ENCODE measurements around the gene OOSP3.
"Not testable (repeated sequence)": the region's sequence is repeated elsewhere in the genome, so short reads cannot be mapped to it uniquely, and the experiment has no call there.

Gene OOSP3, protein sequence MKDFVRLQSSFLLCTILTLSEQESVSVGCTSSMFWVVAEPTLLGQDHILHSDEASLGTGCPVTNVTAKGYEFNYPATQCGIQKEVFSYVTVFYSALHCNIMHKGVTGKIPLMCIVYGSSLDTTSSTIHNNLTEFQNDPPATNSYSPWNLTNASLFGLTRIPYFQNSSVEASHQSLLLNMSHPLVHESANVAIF

DNA sequence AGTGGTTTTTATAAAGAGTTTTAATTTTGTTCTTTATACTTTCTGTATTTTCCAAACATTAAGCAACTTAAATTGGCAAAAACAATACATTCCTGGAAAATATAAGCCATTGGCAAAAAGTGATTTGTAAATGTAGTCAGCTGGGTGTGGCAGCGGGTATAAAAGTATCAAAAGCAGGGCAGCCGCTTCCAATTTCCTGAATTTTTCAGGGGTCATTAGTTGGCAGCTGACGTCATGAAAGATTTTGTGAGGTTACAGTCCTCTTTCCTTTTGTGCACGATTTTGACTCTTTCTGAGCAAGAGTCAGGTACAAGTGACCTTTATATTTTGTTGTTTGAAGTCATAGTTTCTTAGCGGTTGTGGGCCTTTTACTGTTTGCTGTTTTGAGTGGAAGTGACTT is at the start of gene OOSP3:
TSS of gene OOSP3 (plus strand) at position 208 of the 400 bp plus-strand sequence. CDS start at position 235, 27 bp downstream.
- DNase-seq (ENCODE audit: low spot score) = no peak

DNA sequence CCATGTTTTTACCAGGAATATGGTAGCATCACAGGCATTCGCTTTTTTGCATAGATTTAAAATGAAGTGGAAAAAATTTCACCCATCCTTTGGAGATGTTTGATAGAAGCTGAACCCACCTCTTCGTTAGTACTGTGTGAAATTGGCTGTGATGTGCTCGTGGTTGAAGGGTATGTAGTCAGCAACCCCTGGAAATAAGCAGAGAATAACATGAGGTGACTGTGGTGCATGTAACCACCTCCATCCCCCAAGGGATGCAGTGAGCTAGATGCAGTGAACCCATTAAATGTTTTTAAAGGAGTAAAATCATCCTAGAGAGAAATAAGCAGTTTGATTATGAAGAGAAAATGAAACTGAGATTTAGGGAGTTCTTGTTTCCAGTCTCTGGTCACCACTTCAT is 49.2 kb upstream of the OOSP3 start:
- no peak for DNase-seq (ENCODE audit: low spot score)

DNA sequence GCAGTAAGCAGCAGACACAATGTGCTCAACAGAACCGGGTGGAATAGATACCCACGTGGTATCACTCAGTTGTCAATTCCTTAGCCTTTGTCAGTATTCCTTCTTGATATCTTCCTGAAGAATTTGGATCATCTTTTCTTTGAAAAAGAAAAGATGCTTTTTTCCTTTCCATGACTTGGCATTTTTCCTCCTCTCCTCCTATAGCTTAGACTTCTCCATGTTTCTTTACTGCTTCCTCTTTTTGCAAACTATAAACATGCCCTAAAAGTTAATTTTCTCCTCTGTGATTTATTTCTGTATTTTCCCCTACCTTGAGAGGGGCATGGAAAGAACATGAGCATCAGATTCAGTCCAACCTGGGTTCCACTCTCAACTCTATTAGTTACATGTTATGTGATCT is 45.0 kb upstream of the OOSP3 start:
- DNase-seq (ENCODE audit: low spot score) = no peak

DNA sequence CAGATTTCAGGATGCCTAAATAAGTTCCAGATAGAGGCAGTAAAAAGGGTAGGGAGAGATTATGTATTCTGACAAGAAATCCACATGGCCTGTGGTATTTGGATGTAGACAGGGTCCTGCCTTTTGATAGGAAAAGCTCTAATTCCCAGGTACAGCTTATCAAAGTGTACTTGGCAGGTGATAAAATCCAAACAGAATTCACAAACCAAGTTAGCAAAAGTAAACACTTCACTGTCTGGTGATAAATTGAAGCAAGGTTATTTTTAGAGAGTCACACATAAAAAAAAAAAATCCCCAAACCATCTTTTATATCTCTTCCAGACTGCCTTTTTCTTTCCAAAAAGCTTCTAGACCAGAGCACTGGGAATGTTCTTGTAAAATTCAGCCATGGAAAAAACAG is 39.0 kb upstream of the OOSP3 start:
- DNase-seq (ENCODE audit: low spot score) = no peak

DNA sequence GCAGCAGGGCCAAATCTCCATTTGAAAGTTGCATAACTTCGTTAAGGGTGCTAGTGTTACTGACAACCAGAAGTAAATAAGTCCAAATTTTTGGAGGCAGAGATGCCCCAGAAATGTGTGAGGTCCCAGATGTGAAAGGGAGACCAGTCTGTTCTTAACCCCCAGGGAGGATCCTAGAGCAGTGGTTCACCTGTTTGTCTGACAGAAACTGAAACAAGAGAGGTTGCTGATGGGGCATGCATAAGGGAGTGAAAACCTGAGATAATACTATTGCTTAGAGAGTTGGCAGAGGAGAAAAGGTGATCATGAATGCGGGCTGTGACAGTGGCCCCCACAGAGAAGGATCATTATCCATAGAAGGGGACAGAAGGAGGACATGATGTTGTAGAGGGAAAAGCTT is 37.1 kb upstream of the OOSP3 start:
- no peak for DNase-seq (ENCODE audit: low spot score)

DNA sequence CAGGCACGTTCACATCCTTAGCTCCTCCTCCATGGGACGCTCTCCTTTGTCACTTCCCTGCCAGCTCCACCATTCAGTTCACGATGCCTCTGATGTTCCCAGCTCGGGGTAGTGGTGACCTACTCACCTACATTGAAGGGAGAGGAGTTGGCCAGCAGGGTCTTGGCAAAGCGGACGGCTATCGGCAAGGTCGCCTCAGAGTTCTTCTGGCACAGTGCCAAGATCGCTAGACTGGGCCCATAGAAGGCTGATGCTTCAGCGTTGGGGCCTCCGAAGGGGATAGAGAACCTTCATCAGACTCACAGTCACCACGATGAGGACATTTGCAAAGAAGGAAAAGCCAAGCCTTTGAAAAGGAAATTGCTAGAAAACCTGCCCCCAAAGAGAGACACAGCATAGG is 36.3 kb upstream of the OOSP3 start:
- no peak for DNase-seq (ENCODE audit: low spot score)

DNA sequence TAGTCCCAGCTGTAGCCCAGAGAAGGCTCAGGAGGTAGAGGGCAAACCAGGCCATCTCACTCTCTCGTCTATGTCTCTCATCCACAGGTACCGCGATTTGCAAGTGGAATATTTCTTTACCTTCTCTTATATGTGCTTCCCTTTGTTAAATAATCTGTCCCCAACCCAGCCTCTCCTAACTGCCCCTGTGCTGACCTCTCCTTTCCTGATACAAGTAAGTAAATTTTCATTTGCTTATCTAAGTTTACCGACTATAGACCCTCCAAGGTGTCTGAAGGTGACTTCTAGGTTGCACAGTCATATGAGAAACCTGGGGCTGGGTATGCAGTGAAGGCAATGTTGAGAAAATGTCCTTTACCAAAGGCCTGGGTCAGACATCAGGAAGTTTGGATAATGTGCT is 33.2 kb upstream of the OOSP3 start, which contains the start of gene CBLIF:
TSS of gene CBLIF (minus strand) at position 101 of the 400 bp plus-strand sequence. CDS start at position 55, 46 bp downstream.
- DNase-seq (ENCODE audit: low spot score) = no peak

DNA sequence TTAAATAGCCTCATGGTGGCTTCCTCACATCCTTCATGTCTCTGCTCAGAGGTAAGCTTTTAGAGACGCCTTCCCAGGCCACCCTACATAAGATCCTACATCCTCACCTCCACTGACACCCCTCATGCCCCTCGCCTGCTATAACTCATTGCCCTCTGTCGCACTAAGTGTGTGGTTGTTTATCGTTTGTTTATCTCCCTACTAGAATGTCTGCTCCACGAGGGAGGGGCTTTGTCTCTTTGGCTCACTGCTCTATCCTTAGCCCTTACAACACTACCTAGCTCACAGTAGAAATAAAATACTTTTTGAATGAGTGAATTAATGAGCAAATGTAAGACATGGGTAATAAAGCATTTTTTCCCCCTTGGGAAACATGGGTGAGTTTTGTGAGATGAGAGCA is 32.0 kb upstream of the OOSP3 start:
- DNase-seq (ENCODE audit: low spot score) = no peak

DNA sequence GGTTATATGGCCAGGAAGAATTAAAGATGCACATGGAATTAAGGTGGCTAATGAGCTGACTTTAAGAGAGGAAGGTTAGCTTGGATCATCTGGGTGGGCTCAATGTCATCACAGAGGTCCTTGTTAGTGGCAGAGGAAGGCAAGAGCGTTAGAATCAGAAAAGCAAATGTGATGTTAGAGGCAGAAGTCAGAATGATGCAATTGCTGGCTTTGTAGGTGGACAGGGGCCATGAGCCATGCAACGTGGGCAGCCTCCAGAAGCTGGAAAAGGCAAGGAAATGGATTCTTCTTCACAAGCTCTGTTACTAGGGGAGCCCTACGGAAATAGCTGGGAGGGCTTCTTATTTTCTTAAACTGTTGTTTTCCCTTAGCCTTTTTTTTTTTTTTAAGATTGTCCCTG is 31.0 kb upstream of the OOSP3 start:
- no peak for DNase-seq (ENCODE audit: low spot score)

DNA sequence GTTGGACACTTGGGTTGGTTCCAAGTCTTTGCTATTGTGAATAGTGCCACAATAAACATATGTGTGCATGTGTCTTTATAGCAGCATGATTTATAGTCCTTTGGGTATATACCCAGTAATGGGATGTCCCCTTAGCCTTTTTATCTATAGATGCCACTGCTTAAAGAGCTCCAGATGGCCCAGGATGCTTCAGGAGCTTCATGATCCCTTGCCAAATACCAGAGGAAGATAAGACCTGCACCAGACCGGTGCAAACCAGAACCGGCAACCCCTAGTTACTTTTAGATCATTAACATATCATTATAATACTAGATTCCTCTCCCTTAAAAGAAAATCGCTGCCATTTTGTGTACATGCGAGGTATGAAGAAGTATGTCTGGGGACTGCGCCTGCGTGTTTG is 30.1 kb upstream of the OOSP3 start:
- DNase-seq (ENCODE audit: low spot score) = not testable (repeated sequence)

DNA sequence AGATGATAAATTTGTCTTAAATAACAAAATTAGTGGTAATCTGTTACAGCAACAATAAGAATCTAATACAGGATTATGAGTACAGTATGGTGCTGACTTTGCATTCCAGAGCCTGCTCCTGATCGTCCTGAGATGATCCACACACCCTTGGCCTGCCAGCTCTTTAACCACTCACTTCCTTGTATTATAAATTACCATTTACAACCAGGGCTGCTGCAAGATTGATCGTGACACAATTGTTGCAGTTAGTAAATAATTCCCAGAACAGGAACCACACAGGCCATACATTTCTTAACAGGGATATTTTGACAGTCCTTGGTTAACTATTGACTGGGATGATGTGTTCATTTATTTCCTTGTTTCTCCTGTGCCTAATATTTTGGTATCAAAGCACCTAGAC is 29.5 kb upstream of the OOSP3 start:
- no peak for DNase-seq (ENCODE audit: low spot score)

DNA sequence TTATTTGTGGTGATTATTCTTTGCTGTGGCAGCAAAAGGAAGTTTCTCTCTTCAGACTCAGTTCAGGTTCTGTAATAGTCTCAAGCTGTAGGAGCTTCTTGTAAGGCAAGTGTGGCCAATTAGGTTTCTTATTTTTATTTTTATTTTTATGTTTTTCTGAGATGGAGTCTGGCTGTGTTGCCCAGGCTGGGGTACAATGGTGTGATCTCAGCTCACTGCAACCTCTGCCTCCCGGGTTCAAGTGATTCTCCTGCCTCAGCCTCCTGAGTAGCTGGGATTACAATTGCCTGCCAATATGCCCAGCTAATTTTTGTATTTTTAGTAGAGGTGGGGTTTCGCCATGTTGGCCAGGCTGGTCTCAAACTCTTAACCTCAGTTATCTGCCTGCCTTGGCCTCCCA is 29.0 kb upstream of the OOSP3 start:
- DNase-seq (ENCODE audit: low spot score) = not testable (repeated sequence)

DNA sequence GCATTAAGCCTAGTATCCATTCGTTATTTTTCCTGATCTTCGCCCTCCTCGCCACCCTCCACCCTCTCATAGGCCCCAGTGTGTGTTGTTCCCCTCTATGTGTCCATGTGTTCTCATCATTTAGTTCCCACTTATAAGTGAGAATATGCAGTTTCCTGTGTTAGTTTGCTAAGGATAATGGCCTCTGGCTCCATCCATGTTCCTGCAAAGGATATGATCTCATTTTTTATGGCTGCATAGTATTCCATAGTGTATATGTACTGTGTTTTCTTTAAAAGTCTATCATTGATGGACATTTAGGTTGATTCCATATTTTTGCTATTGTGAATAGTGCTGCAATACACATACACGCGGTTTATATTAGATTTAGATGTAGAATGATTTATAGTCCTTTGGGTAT is 27.2 kb upstream of the OOSP3 start:
- DNase-seq (ENCODE audit: low spot score) = not testable (repeated sequence)

DNA sequence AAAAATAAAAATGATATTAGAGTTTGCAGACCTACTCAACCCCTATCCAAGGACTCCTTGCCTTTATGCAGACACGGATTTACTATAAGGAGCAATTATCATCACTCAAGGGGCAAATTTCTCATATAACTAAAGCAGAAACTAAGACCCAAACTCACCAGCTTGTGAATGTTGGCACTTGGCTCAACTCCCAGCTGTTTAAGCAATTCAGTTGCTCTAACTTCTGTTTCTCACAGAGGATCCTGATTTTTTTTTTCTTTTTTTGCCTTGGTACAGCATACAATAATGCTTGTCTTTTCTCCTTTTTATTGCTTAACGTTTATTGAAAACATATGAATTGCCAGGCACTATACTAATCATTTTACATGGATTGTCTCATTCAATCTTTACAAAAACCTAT is 23.7 kb upstream of the OOSP3 start:
- peak; percentile 21 for DNase-seq (ENCODE audit: low spot score)

DNA sequence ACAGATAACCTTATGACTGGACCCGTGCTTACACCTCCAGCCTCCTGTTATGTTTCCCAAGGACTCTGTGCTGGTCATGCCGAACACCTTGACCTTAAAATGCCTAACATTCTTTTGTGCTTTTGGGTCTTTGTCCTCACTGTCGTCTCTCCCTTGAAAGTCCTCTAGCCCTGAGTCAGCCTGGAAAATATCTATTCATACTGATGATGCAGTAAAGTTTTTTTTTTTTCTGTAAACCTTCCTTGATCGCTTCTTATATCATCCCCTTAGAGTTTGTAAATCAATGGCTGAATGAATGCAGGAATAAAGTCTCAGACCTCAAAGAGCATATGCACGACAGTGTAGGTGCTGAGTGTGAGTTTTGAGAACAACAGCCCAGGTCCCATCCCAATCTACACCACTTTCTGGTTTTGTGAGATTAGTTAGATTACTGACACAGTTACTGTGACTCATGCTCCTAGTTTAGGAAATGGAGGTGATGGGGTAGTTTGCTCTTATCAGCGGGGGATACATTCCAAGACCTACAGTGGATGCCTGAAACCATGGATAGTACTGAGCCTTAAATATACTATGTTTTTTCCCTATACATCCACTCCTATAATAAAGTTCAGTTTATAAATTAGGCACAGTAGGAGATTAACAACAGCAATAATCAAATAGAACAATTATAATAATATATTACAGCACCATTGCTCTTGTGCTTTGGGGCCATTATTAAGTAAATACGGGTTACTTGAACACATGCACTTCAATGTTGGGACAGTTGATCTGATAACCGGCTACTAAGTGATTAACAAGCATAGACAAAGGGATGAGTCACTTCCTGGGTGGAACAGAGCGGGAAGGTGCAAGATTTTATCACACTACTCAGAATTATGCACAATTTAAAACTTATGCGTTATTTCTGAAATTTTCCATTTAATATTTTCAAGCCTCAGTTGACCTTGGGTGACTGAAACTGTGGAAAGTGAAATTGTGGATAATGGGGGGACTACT is 20.8 kb upstream of the OOSP3 start:
- no peak for DNase-seq (ENCODE audit: low spot score)

DNA sequence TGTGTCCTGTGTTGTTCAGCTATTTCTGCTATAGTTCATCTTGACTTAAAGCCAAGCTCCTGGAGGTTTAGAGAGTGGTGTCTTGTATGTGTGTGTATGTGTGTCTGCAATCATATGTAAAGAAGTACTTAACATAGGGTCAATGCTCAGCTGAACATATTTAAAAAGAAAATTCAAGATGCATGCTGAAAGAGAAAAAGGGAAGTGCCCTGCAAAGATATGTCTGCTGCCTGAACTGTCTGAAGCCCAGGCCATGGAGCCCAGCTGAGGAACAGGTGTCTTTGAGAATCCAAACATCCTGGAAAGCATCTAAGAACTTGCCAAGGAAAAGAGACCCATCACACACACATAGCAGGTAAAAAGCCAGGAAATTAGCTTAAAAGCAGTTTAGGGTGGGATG is 18.9 kb upstream of the OOSP3 start:
- DNase-seq (ENCODE audit: low spot score) = no peak

DNA sequence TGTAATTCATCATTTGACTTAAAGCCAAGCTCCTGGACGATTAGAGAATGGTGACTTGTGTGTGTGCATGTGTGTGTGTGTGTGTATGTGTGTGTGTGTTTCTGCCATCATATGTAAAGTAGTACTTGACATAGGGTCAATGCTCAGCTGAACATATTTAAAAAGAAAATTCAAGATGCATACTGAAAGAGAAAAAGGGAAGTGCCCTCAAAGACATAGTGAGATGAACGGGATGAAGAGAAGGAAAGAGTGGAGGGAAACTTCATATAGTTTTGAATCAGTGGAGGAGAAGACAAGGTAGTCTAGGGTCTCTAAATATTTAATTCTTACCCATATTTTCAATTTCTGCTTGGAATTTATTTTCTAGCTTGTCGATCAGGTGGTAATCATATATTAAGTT is 16.3 kb upstream of the OOSP3 start:
- no peak for DNase-seq (ENCODE audit: low spot score)

DNA sequence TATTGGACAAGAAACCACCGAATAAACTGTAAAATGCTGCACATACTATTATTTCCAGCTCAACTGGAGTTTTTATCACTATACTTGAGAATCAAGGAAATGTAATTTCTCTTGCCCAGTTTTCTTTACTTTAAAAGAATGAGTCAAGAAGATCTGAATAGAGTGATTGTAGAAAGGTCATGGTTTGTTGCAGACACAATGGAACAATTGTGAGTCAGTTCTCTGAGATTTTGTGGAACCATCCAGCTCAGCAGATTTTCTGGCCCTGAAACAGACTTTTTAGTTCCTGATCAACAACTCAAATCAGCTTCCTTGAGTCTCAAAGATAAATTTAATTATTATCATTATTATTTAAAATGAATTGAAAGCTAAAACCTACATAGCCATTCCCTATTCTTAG is 13.6 kb upstream of the OOSP3 start:
- DNase-seq (ENCODE audit: low spot score) = no peak

DNA sequence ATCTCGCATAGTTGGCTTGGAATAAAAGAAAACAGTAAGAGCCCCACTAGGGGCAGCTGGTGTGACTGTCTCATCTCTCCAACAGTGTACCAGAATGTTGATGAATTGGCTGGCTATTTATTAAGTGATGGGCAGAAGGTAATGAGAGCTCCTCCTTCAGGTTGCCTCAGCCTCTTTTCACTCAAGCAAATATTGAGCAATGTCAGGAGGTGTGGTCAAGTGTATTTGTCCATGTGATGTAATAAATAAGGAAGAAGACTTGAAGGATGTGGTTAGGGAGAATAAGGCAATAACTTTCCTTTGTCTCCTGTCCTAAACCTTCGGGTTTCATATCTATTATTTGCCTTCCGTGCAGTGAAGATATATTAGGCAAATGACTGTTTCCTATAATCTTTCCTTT is 12.2 kb upstream of the OOSP3 start, which contains the start of gene TCN1:
TSS of gene TCN1 (minus strand) at position 91 of the 400 bp plus-strand sequence. CDS start at position 74, 17 bp downstream.
- no peak for DNase-seq (ENCODE audit: low spot score)

DNA sequence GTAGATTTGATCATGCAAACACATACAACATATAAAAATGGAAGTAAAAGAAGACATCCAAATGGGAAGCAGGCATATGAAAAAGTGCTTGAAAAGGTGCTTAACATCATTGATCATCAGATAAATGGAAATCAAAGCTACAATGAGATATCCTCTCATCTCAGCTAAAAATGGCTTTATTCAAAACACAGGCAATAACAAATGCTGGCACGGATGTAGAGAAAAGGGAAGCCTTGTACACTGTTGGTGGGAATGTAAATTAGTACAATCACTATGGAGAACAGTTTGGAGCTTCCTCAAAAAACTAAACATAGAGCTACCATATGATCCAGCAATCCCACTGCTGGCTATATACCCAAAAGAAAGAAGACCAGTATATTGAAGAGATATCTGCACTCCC is 11.7 kb upstream of the OOSP3 start:
- DNase-seq (ENCODE audit: low spot score) = no peak

DNA sequence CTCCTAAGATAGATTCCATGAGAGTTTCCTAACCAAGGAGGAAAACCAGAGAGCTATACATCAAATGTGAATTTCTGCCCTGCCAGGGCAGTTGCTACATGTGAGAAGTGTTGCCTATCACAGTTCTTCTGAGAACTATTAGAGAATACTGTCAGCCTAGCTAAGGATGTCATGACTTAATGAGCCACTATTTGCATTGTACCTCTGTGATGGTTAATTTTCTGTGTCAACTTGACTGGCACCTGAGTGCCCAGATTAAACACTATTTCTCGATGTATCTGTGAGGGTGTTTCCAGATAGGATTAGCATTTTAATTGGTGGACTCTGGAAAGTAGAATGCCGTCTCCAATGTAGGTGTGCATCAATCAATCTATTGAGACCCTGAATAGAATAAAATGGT is 10.6 kb upstream of the OOSP3 start:
- no peak for DNase-seq (ENCODE audit: low spot score)

DNA sequence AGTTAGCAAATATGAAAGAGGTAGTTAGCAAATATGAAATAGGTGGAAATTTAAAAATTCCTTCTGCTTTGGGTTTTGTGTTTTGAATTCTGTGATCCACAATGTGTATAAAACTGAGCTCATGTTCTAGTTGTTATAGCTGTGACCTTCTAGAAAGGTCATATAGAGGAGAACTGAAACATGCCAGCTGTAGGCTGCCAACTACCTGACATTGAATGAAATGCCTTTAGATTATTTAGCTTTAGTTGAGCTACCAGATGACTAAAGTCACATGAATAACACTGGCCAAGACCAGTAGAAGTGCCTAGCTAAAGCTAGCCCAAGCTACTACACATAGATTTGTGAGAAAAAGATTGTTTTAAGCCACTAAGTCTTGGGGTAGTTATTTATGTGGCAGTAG is 6.5 kb upstream of the OOSP3 start:
- no peak for DNase-seq (ENCODE audit: low spot score)

DNA sequence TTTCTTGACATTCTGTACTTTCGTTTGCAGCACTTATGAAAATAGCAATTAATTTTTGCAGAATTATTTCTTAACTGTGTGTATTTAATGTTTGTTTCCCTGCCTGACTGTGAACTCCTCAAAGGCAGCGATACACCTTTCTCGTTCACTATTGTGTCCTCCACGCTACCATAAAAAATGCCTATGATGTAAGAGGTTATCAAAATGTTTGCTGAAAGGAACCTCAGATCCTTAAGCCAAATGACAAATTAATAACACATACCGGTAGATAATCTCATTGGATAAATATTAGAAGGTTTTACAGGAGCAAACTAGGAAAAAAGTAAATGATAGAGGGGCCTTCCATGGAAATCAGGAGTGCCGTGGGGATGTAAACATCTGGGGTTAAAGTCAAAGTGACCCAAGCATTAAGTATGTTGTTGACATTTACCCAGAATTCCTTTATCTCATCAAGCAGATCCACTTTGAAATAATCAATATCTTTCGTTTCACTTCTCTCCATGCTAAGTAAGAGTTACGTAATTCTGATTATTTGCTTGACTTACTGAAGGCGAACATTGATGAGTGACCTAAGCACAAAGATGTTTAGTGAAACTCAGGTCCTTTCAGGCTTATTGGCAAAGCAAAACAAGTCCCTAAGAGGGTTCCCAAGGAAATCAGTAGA is 2.6 kb upstream of the OOSP3 start:
- no peak for DNase-seq (ENCODE audit: low spot score)
